SH-SY5Y (cell line): ENCODE results near the gene TERC.

Experiments
- GATA2 ChIP-seq: IDR thresholded peaks from 2 replicates; pipeline ENCODE4 v1.6.1; 2011; ENCODE audit warnings: mild to moderate bottlenecking, low read depth, low read length
- GATA3 ChIP-seq: IDR thresholded peaks from 2 replicates; pipeline ENCODE4 v1.6.1; 2011; ENCODE audit warnings: low read depth, mild to moderate bottlenecking, low read length, moderate library complexity

DNA sequence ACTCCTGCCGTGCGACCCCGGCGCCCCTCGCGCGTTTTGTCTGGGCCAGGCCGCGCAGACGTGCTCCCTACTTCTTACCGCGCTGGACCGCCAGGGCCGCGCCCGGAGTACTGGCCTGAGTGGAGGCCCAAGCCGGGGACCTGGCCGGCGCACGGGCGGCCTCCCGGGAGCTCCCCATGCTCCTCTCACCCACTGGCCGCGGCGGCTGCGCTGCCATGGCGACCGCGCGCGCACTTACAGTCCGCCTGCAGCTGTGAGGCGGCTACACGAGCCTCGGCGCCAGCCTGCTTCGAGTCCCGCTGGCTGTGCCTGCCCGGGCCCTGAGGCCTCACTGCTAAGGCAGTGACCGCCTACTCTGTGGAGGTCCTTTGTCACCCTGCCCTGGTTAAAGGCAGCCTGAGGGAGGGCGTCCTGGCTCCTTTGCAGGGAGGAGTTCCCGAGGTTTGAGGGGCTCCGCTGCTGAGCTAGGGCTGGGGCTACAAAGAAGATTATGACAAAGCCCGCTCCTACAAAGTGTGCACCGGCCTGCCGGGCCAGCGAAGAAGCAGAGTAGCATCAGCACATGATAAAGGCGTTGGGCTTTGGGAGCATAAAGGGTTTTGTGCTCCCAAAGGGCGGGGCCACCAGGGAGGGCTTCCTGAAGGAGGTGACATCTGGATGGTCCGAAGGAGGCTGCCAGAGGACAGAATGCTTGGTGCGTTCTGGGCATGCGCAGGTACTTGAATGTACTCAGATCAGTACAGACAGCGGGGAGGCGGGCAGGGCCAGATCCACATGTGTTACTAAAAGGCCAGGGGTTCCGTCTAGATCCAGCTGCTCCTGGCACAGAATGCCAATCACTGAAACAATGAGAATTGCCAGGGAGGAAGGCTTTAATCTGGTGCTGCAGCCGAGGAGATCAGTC is 47.7 kb upstream of the TERC start, which contains the start of the genes LRRC34 and LRRIQ4:
- TF ChIP-seq GATA2 = no peak; the same call in 1 of the 2 replicates
- no peak for TF ChIP-seq GATA3
